Measurements from ENCODE around the gene ZMYND8.
"Not testable (repeated sequence)": the region's sequence is repeated elsewhere in the genome, so short reads cannot be mapped to it uniquely, and the experiment has no call there.

The ZMYND8 gene

DNA sequence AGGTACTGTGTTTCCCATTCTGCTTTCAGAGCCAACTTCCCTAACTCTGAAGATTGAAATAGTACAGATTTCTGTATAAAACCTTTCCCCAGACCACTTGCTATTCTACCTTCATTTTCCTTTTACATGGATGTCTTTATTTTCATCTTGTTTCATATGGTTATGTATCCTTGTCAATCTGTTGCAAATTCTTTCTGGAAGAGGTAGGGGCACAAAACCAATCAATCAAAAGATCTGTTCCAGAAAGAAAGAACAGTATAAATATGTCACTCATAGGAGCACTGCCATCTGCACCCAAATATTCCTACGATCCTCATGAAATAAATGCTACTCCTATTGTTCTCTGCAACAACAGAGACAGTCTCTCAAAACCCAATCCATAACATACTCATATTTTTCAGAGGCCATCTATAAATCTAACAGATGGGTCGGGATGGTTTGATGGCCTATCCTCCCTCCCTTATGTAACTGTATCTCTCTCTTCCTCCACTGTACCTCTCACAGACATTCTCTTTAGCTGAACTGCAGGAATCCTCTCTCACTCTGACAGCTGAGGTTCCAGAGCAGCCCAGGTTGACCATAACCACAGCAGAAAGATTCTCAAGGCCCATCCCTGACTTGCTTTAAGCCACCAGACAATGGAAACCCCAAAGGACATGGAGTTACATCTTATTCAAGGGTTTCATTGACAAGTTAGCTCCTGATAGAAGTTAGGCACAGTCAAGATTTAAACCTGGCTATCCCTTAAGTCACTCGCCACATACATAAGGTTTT is 112.8 kb downstream of the ZMYND8 start:
- no peak for DNase-seq

DNA sequence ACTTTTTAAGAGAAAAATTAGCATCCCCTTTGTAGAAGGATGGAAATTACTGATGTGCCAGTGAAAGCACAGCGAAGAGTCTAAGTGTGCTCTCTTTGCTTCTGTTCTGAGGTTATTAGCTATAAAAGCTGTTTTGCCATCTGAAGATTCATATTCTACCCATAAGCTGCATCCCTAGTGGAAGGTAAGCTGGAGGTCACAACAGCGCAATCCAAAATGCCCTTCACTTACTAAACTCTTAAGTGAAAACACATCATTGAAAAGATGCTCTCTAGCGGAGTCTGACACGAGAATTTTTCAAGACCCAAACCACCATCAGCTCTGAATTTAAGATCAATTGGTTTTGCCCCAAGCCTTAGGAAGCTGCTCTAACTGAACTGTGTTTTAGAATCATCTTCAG is 113.5 kb downstream of the ZMYND8 start:
- no peak for DNase-seq

GRCh38 chr20:47241345-47241781 is 115.1 kb downstream of the ZMYND8 start:
- no peak for DNase-seq

GRCh38 chr20:47240096-47240495 is 116.4 kb downstream of the ZMYND8 start:
- DNase-seq = not testable (repeated sequence)

- no peak for DNase-seq
Measured at GRCh38 chr20:47239719-47240067, 116.8 kb downstream of the ZMYND8 start.

DNA sequence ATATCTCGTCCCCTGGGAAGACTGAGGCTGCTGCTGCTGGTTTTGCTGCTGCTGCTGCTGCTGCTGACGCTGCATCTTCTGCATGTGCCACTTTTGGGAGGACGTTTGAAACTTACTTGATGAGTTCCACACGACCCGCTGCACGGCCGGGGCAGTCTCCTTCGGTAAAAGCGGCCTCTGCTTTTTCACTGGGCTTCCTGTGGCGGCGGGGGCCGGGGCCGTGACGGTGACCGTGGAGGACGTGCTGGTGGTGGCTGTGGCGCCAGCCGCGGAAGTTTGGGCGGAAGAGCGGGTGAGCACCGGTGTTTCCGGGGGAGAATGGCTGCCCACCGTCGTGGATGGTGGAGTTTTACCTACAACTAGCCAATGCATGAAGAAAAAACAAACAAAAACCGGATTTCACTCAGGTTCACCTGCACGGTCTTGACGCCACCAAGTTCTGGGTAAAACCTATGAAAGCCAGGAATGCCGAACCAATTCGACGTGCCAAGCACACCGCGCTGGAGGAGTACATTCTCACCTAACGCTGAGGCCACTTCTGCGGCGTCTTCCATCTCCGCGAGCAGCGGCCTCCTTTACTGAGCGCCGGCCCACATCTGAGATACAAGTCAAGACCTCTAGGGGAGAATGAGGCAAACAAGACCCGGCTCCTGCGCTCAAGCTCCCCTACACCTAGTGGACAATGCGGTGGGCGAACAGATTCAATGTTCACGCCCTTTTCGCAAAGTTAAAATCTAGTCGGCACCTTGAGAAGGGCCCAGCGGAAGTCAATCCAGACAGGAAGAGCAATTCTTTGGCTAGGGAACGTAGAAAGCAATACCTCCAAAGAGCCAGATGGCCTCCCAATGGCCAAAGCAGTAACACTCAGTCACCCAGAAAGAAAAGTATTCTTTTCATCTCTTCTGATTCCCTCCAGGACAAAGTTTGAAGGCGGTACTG is 117.5 kb downstream of the ZMYND8 start:
- DNase-seq = no peak

DNA sequence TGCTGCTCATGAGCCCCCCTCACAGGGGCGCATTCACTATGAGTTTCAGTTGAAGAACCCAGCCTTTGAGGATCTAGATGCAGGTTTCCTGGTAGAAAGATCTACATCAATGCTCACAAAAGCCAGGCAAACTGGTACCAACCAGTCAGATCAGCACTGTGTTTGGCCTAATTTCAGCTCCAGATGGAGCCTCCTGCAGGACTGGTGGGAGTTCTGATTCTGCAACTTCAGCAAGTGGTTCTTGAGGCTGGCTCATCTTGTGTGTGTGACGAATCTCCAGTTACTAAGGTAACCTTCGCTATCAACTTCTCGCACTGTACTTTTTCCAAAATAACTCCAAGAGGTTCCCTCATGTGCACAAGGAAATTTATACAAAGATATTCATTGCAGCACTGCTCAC is 118.8 kb downstream of the ZMYND8 start:
- DNase-seq = no peak

DNA sequence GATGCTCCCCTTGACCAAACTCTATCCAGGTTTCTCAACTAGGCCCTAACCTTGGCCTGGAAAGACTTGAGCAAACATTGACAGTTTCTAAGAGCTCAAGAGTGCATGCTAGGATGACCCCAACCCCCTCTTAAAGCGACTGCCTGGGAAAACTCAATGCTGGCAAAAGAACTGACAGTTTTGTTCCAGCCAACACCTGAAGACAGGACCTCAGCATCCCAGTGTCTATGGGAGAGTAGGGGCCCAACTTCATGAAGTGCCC is 119.9 kb downstream of the ZMYND8 start:
- no peak for DNase-seq

- no peak for DNase-seq
Measured at GRCh38 chr20:47235853-47236638, 120.5 kb downstream of the ZMYND8 start.

DNA sequence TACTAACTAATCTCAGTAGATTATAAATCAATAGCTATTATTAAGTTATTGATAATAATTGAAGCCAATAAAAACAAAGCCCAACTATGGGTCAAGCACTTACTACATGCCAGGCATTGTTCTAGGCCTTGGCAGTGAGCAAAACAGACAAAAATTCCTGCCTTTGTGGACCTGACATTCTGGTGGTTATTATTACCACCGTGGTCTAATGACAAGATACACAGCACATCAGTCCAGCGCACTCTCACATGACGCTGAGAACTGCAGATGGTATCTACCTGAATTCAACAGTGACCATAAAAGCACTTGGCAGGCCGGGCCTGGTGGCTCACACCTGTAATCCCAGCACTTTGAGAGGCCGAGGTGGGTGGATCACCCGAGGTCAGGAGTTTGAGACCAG is 121.4 kb downstream of the ZMYND8 start:
- no peak for DNase-seq

DNA sequence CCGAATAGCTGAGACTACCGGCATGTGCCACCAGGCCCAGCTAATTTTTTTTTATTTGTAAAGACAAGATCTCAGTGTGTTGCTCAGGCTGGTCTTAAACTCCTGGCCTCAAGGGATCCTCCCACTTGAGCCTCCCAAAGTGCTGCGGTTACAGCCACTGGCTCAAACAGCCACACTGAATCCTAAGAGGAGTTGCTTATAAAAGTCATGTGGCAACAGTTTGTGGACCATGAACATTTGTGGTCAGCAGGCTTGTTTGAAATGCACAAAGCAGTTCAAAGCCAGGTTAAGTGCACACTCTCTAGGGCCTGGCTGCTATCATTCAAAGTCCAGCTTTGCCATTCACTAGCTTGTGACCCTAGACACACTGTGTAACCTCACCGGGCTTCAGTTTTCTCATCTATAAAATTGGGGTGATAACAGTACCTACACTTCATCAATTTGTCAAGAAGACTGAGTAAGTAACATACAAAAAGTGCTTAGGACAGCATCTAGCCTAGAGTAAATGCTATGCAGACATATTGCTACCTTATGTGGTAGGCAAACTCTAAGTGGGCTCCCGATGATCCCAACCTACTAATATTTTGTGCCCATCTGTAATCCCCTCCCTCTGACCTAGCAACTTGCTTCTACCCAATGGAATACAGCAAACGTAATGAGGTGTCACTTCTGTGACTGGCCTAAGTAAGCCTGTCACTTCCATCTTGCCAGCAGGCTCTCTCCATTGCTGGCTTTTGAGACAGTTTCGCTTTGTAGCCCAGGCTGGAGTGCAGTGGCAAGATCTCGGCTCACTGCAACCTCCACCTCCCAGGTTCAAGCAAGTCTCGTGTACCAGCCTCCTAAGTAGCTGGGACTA is 122.9 kb downstream of the ZMYND8 start:
- no peak for DNase-seq

DNA sequence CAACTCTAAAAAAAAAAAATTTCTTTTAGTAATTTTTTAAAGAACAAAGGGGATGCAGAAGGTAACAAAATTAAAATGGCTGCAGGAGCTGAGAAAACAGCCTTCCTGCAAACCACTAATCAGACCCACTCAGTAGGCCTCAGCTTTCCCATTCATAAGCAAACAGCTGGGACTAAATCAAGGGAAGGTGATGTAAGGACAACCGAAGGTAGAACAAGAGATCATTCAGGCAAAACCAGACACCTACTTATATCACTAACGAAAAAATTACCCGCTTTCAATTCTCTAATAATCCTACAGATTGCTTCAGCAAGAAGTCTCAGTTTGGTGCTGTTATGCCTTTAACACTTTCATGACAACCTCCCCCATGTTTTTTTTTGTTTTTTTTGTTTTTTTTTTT is 124.0 kb downstream of the ZMYND8 start:
- DNase-seq = no peak

DNA sequence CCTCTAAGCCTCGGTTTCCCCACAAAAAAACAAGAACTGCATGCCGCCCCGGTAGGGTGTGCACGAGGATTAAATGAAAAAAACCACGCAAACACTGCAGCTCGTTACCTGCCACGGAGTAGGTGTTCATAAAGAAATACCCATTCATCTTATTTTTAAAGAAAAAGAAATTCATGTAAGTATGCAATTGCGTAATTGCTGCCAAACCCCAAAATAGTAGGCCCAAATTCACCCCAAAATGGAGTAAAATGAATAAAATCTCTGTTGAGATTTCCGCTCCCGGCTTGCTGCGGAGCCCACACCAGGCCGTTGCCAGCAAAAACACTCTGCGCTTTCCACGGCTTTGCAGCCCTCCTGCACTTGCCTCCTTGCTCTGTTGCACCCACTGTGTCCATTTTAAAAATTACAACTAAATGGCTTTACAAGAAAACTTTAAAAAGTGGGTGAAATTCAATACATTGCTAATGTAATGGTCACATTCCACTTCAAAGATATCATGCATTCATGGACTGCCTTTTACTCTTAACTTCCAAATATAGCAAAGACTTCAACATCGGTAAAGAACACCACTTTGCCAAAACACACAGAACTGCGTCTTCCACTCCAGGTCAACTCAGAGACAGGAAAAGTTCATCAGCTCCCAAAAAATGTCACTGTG is 125.0 kb downstream of the ZMYND8 start:
- DNase-seq = no peak

GRCh38 chr20:47230811-47231256 is 125.7 kb downstream of the ZMYND8 start:
- no peak for DNase-seq

DNA sequence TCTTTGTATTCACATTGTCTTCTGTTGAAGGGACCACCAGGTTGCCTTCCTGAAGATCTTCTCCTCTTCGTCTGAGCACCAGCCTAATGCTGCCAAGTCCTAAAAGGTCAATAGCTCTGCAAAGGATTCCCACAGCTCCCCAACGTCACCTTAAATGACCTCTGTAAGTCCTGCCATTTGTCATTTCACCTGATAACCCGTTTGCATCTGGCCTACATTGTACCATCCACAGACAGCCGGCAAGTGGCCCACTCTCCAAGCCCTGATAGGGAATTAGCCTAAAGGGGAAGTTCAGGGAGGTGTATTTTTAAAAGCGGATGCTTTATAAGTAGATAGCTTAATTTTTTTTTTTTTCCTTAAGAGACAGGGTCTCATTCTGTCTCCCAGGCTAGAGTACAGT is 127.8 kb downstream of the ZMYND8 start:
- no peak for DNase-seq

DNA sequence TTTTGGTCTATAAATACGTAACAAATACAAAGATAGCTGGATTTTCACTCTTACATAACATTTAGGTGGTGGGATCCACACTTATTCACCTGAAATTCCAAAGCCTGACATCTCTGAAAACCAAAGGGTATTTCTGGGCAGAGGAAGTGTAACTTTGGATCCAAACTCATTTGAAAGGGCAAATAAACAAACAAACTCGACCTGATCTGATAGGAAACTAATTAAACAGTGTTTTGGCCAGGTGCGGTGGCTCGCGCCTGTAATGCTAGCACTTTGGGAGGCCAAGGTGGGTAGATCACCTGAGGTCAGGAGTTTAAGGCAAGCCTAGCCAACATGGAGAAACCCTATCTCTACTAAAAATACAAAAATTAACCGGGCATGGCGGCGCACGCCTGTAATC is 128.9 kb downstream of the ZMYND8 start:
- DNase-seq = no peak

DNA sequence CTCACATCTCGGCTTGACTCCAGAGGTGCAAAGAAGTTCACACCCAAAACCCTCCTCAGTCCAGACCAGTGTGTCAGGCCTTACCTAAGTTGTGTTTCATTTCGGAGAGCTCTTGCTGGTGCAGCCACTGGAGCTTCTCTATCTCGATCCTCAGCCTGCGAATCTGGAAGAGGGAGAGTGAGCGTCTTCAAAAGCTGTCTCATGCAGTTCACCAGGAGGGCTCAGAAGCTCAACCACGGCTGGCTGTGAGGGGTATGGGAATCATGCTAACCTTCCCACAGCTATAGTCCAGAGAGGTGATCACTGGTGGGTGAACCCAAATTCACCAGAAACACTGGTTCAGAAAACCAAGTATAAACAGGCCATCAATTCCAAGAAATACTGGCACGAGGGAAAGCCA is 129.4 kb downstream of the ZMYND8 start:
- DNase-seq = no peak

- DNase-seq = no peak
Measured at GRCh38 chr20:47225458-47225857, 131.0 kb downstream of the ZMYND8 start.

GRCh38 chr20:47224857-47225256 is 131.6 kb downstream of the ZMYND8 start:
- DNase-seq = no peak

DNA sequence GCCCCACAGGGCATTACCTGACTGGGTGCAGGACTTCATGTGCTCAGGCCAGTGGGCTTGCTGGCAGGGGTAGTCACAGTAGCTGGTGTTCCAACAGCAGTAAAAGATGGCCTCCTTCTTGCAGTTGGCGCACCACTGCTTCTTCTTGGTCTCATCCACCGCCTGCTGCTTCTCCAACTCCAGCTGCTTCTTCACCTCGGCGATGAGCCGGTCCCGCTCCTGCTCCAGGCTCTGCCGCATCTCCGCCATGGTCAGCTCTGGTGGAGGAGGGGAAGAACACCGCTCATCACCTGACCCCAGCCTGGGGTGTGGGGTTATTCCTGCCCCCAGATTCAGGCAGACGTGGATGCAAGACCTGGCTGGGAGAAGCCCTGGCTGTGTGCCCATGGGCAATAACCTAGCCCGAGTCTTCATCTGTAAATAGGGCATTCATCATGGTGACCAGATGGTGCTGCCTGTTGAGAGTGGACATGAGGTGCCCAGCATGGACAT is 132.2 kb downstream of the ZMYND8 start:
- no peak for DNase-seq

DNA sequence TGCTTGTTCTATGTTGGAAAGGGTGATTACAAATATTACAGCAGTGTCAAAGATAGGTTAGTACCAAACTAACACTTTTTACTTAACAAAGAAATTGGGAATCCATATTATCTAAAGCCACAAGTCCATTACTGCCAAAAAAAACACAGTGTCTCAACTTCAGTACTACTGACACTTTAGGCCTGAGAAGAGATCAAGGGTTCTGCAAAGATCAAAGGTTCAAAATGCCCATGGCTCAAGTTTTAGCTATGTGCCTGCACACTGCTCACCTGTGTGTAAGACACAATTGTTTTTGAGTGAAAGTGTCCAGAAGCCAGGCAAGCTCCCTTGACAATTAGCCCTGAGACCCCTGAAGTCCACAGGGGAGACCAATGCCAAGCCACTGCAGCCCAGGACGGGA is 132.6 kb downstream of the ZMYND8 start:
- no peak for DNase-seq

Measured in activated naive CD4-positive, alpha-beta T cell treated with anti-CD3 and anti-CD28 coated beads, Interleukin-2, amount 50 U/mL, for 16 hours (primary cell).